ENCODE results near the gene ADAMTSL1.

The ADAMTSL1 gene

GRCh38 chr9:18608371-18608770 is 134.4 kb downstream of the ADAMTSL1 start:
- DNase-seq, result no peak

DNA sequence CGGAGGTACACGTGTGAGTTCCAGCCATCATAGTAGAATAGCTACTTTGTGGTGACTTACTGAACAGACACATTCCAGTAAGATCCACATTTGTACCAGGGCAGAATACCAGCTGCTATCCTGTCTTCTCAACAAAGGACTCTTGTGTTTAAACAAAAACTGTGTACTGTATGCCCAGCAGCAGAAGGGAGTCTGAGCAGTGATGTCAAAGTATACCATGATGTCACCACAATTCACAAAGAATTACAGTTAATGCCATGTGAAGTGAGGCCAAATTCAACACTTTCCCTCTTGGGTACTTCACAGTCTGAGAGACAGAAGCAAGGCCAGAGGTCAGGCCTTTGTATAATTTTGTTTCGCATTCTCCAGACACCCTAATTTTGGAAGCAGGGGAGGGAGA is 137.0 kb downstream of the ADAMTSL1 start:
- DNase-seq, result no peak

- DNase-seq, result no peak
Observed at GRCh38 chr9:18611971-18612370, 138.0 kb downstream of the ADAMTSL1 start.

- DNase-seq, result no peak
Observed at GRCh38 chr9:18614116-18614515, 140.2 kb downstream of the ADAMTSL1 start.

DNA sequence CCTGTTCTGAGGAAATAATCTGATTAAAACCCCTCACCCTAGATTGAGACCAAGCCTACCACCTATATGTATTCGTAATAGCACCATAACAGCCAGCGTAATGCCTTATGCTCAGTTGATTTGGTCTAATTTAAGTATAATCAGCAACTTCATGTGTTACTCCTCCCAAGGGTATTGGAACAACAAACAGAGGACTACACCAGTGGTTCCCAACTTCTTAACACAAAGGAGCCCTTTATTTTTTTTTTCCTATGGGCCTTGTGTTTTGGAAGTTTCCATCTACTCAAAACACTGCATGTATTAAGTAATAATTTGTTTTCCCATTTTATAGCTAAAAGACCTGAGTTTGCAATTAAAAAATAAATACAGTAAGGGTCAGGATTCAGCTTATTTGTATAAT is 140.7 kb downstream of the ADAMTSL1 start:
- DNase-seq, result no peak

- DNase-seq, result no peak
Observed at GRCh38 chr9:18616976-18617375, 143.0 kb downstream of the ADAMTSL1 start.

DNA sequence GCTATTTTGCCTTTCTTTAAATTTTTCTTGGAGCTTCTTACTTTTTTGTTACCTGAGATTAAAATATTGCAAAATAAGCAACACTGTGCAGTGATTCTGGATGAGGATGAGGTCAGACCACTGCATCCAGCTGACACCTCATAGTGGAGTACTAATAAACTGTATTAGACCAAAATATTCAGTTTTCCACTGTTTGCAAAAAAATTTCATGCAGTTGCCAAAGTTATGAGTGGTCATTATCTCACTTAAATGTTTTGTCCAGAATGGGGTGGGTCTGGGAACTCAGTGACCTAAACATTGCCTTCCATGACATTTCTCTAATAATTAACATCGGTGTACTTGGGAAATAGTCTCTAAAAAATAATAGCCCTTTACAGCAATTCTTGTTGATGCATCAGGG is 143.8 kb downstream of the ADAMTSL1 start:
- no peak for DNase-seq

DNA sequence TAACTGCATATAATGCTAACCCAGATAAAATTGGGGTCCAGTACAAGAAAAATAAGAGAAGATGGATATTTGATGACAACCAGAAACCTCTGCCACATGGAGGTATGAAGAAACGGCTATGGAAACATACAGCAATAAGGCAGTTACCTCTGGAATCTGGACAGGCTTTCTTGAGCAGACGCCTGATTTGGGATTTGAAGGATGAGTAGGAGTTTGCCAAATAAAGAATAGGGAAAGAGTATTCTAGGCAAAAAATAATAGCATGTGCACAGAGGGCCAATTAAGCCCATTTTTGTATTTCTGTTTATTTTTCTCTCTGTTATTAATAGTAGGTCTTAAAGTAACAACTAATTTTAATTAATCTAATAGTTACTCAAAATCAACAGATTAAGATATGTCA is 144.9 kb downstream of the ADAMTSL1 start:
- no peak for DNase-seq

- DNase-seq, result no peak
Observed at GRCh38 chr9:18622186-18622836, 148.4 kb downstream of the ADAMTSL1 start.

DNA sequence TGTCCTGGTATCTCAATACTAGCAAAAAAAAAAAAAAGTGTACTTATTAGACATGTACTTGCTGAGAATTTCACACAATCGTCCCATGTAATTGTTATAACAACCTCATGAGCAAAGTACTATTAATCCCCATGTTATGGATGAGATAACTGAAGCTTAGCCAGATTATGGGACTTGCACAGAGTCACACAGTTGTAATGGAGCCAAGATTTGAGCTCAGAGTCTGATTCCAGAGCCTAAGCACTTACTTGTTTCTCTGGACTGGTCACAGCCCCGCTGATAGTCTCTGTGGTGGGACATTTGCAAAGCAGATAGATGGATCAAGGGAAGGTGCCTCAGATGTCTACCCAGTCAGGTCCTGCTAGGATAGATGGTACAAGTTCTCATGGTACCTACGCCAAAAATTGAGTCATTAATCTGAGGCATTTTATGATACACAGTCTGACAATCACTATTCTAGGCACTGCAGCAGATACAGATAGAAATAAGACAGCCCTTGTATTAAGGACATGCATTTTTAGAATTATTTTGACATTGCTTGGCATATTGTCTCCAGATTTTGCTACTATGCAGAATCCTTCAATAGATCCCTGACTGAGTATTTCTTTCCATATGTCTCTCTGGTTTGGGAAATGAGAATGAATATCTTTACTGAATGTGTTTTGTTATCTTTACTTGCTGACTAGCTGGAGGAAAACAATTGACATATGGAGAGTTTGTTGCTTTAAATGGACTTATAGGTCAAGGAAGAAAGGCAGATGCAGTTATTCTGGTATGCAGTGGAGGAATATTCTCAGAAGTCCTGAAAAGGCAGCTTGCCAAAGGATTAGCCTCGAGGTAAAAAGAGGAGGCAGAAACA is 149.5 kb downstream of the ADAMTSL1 start:
- DNase-seq, result no peak

DNA sequence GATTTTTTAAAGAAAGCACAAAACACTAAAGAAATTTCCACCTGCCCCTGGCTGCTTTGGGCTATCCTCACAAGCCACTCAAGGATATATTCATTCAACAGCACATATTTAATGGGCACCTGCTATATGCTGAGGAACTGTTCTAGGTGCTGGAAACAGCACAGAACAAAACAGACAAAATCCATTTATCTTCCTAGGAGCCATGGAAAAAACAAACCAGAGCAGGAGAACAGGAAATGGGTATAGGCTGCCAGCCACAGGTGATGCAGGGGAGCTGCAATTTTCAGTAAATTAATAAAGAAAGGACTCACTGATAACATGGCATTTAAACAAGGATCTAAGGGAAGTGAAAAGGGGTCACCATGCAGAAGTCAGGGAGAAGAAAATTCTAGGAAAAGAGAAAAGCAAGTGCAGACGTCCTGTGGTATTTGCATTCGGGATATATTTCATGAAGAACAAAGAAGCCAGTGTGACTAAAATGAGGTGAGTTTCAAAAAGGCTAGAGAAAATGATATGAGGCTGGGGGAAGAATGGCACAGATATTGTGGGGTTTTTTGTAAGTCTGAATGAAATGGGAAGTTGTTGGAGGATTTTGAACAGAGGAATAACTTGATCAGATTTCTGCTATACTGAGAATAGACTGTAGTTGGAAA is 152.2 kb downstream of the ADAMTSL1 start:
- no peak for DNase-seq

GRCh38 chr9:18629136-18629535 is 155.2 kb downstream of the ADAMTSL1 start:
- DNase-seq, result no peak

GRCh38 chr9:18632632-18633403 is 158.9 kb downstream of the ADAMTSL1 start:
- no peak for DNase-seq

DNA sequence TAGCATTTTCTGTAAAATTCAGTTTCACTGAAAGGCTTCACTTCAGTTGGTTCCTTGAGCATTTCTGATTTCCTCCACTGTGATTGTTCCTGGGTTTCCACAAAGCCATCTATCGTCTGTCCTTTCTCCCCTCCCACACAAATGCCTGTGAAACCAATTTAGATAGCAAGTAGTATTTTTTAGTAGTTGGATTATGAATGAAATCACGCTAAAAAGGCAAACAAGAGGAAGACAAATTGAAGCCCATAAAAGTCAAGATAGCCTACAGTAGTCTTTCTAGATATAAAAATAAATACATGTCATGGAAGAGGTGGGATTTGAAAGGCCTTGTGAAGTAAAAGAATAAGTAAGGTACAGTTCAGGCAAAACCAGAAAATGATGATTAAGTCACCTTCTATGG is 162.8 kb downstream of the ADAMTSL1 start:
- no peak for DNase-seq

GRCh38 chr9:18638371-18639249 is 164.7 kb downstream of the ADAMTSL1 start:
- DNase-seq, result no peak

GRCh38 chr9:18639911-18640310 is 166.0 kb downstream of the ADAMTSL1 start:
- no peak for DNase-seq

- no peak for DNase-seq
Observed at GRCh38 chr9:18658804-18659705, 185.1 kb downstream of the ADAMTSL1 start.

DNA sequence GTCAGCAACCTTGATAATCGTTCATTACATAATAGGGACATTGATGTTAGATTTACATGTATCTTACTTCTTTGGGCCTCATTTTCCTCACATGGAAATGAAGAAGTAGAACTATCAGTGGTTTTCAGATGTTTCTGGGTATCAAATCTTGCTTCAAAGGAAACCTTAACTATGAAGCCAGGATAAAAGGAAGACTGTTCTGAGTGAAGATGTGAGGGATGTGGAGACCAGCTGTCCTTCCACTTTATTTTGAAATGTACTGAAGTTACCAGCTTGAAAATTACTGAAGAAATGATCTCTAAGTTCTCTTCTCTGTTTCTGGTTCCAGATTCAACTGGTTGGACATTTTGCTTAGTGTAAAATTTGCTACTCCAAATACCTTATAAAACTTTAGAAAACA is 186.0 kb downstream of the ADAMTSL1 start:
- no peak for DNase-seq

DNA sequence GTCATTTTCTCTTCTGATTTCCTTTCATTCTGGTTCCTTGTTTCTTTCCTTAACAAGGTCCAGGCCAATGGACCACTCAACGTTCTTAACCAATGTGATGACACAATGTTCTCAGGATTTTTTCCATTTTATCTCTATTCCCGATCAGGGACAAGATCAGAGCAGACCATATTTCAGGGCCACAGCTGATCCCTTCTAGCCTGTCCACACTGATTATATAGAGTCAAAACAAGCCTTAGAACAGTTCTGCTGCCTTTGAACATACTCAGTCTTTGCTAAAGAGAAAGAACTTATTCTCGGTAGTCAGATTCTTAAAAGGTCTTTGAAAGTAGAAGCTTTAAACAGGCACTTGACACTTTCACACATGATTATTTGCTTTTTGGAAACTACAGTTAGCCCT is 188.4 kb downstream of the ADAMTSL1 start:
- DNase-seq, result no peak

GRCh38 chr9:18665947-18666346 is 192.0 kb downstream of the ADAMTSL1 start:
- no peak for DNase-seq

DNA sequence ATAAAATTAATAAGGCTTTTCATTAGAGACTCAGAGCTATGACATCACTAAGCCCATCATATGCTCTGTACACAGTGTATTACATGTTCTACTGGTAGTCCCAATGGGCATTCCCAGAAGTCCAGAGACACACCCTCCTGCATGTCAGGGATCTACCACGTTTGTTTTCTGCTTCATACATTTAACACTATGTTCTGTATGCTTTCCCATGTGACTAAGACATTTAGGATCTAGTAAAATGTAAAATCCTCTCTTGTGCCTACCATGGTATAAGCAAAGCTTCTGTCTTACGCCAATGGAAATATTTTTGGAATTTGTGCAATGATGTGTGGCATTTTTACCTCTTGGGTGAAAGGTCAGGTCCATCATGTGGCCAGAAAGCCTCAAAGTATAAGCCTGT is 192.4 kb downstream of the ADAMTSL1 start:
- DNase-seq, result no peak
